IMR-90 (cell line): ENCODE data around the gene IGF2BP1. TPM values are rescaled to one million over a fixed set of nuclear protein-coding genes. Genes with fewer than 3 reads are reported as not detected.
A peak's percentile ranks its signal among the peaks of the same experiment; 100 is the strongest.

Source experiments
- ATAC-seq: fragments of 200-7000 bp; cut with Tn5 transposase; 2 replicates; pipeline ENCODE4 v1.9.1; 2020; ENCODE audit warnings: low read depth, mild to moderate bottlenecking, moderate library complexity
- BruUV-seq: library from RNA; stranded (reverse); fragments of 400-500 nt; replicated peaks from 2 replicates; lab custom pipeline; 2021; lab: Mats Ljungman, UMichigan
- CTCF ChIA-PET: fragments of 300-600 bp; formaldehyde crosslinking; extraction: SDS; loops from one replicate; lab custom pipeline; 2021; ENCODE audit warnings: antibody characterized with exemption; lab: Yijun Ruan, JAX
- POLR2A ChIA-PET: fragments of 300-600 bp; sonication (Branson Sonifier 250); formaldehyde crosslinking; loops from one replicate; lab custom pipeline; 2022; ENCODE audit warnings: antibody characterized with exemption; ENCODE audit not compliant: unreplicated experiment; lab: Charles Lee
- DNase-seq: peaks from one replicate; pipeline ENCODE4 v3.0.0; 2013
- H2AFZ ChIP-seq: replicated peaks from 2 replicates; pipeline ENCODE3; 2013; ENCODE audit warnings: low read length, mild to moderate bottlenecking; ENCODE audit not compliant: poor library complexity
- H2AK5ac ChIP-seq: 2 replicates; pipeline ENCODE4 v1.6.1; 2013; ENCODE audit warnings: low read depth, low read length, inconsistent platforms
- H2AK9ac ChIP-seq: replicated peaks from 2 replicates; pipeline ENCODE3; 2013; ENCODE audit warnings: mild to moderate bottlenecking, low read depth, low read length, moderate library complexity; ENCODE audit not compliant: poor library complexity
- H2BK120ac ChIP-seq: 2 replicates; pipeline ENCODE4 v1.6.1; 2013; ENCODE audit warnings: low read depth, low read length, inconsistent platforms
- H2BK15ac ChIP-seq: 3 replicates; pipeline ENCODE4 v1.6.1; 2013; ENCODE audit warnings: low read depth, low read length, inconsistent platforms
- H2BK20ac ChIP-seq: 2 replicates; pipeline ENCODE4 v1.6.1; 2013; ENCODE audit warnings: low read depth, mild to moderate bottlenecking, inconsistent platforms, low read length, moderate library complexity
- H2BK5ac ChIP-seq: 2 replicates; pipeline ENCODE4 v1.6.1; 2013; ENCODE audit warnings: mild to moderate bottlenecking, low read depth, low read length, inconsistent platforms; ENCODE audit not compliant: poor library complexity, severe bottlenecking
- H3K14ac ChIP-seq: replicated peaks from 2 replicates; pipeline ENCODE4 v1.6.1; 2013; ENCODE audit warnings: low read depth, low read length, inconsistent platforms
- H3K18ac ChIP-seq: 2 replicates; pipeline ENCODE4 v1.6.1; 2013; ENCODE audit warnings: low read depth, low read length, control low read depth
- H3K23ac ChIP-seq: 2 replicates; pipeline ENCODE4 v1.6.1; 2013; ENCODE audit warnings: low read depth, low read length, inconsistent platforms
- H3K27ac ChIP-seq: 2 replicates; pipeline ENCODE4 v1.5.1; 2013; ENCODE audit warnings: mild to moderate bottlenecking, control low read depth, low read length; ENCODE audit not compliant: insufficient read depth
- H3K27me3 ChIP-seq: 2 replicates; pipeline ENCODE4 v1.6.1; 2013; ENCODE audit warnings: low read length; ENCODE audit not compliant: control insufficient read depth, insufficient read depth
- H3K36me3 ChIP-seq: 2 replicates; pipeline ENCODE4 v1.6.1; 2013; ENCODE audit warnings: low read length, mixed read lengths; ENCODE audit not compliant: control insufficient read depth, insufficient read depth
- H3K4ac ChIP-seq: 2 replicates; pipeline ENCODE4 v1.6.1; 2013; ENCODE audit warnings: low read depth, low read length, inconsistent platforms
- H3K4me1 ChIP-seq: 2 replicates; pipeline ENCODE4 v1.6.1; 2013; ENCODE audit warnings: low read length, mixed read lengths; ENCODE audit not compliant: control insufficient read depth, insufficient read depth
- H3K4me2 ChIP-seq: 2 replicates; pipeline ENCODE4 v1.6.1; 2013; ENCODE audit warnings: low read depth, mild to moderate bottlenecking, control low read depth, low read length, moderate library complexity
- H3K4me3 ChIP-seq: 2 replicates; pipeline ENCODE4 v1.5.1; 2013; ENCODE audit warnings: low read depth, mild to moderate bottlenecking, control low read depth, low read length, moderate library complexity; ENCODE audit not compliant: insufficient read depth
- H3K56ac ChIP-seq: 2 replicates; pipeline ENCODE4 v1.6.1; 2013; ENCODE audit warnings: low read length, inconsistent platforms; ENCODE audit not compliant: insufficient read depth; ENCODE audit errors: extremely low read depth
- H3K79me1 ChIP-seq, 2 experiments: 2 replicates each; pipeline ENCODE4 v1.6.1; 2013; ENCODE audit warnings: low read length in 2 of 2, inconsistent platforms in 1 of 2, low read depth in 1 of 2
- H3K9ac ChIP-seq: 2 replicates; pipeline ENCODE4 v1.6.1; 2013; ENCODE audit warnings: low read depth, low read length, control low read depth
- H3K9me1 ChIP-seq: 2 replicates; pipeline ENCODE4 v1.6.1; 2013; ENCODE audit warnings: low read length, inconsistent platforms; ENCODE audit not compliant: insufficient read depth
- H3K9me3 ChIP-seq: 2 replicates; pipeline ENCODE4 v1.6.1; 2013; ENCODE audit warnings: low read length; ENCODE audit not compliant: control insufficient read depth, insufficient read depth
- H4K20me1 ChIP-seq: 2 replicates; pipeline ENCODE4 v1.6.1; 2013; ENCODE audit warnings: low read length, inconsistent platforms; ENCODE audit not compliant: insufficient read depth
- H4K5ac ChIP-seq: 2 replicates; pipeline ENCODE4 v1.6.1; 2013; ENCODE audit warnings: mild to moderate bottlenecking, low read depth, low read length, control low read depth
- H4K8ac ChIP-seq, 2 experiments: 2 replicates each; pipeline ENCODE4 v1.6.1; 2013; ENCODE audit warnings: low read depth in 2 of 2, low read length in 2 of 2, control low read depth in 1 of 2, inconsistent platforms in 1 of 2
- H4K91ac ChIP-seq: 2 replicates; pipeline ENCODE4 v1.6.1; 2013; ENCODE audit warnings: low read depth, low read length, inconsistent platforms; ENCODE audit not compliant: insufficient read depth
- BHLHE40 ChIP-seq: fragments of 150-350 bp; IDR thresholded peaks from 2 replicates; pipeline ENCODE4 v1.6.1; 2016; ENCODE audit warnings: mild to moderate bottlenecking, low read depth, low read length
- CEBPB ChIP-seq: IDR thresholded peaks from 2 replicates; pipeline ENCODE4 v1.6.1; 2012; ENCODE audit warnings: low read depth, low read length, improper control_type of control experiment
- CHD1 ChIP-seq: IDR thresholded peaks from 2 replicates; pipeline ENCODE4 v1.6.1; 2012; ENCODE audit warnings: low read depth, low read length, improper control_type of control experiment
- CTCF ChIP-seq: conservative IDR thresholded peaks from 2 replicates; pipeline ENCODE4 v1.5.1; 2012; ENCODE audit warnings: mild to moderate bottlenecking, low read depth, low read length, improper control_type of control experiment
- ELK1 ChIP-seq: fragments of 150-350 bp; IDR thresholded peaks from 2 replicates; pipeline ENCODE4 v1.6.1; 2016; ENCODE audit warnings: low read depth, mild to moderate bottlenecking, low read length, moderate library complexity, borderline replicate concordance
- FOS ChIP-seq: fragments of 150-350 bp; IDR thresholded peaks from 2 replicates; pipeline ENCODE4 v1.6.1; 2016; ENCODE audit warnings: low read depth, low read length
- MAFK ChIP-seq: IDR thresholded peaks from 2 replicates; pipeline ENCODE4 v1.6.1; 2012; ENCODE audit warnings: low read depth, low read length, improper control_type of control experiment
- MAZ ChIP-seq: IDR thresholded peaks from 2 replicates; pipeline ENCODE4 v1.6.1; 2012; ENCODE audit warnings: low read depth, mild to moderate bottlenecking, low read length, improper control_type of control experiment, moderate library complexity, borderline replicate concordance
- MXI1 ChIP-seq: IDR thresholded peaks from 2 replicates; pipeline ENCODE4 v1.6.1; 2012; ENCODE audit warnings: low read depth, mild to moderate bottlenecking, low read length, moderate library complexity, borderline replicate concordance
- NFE2L2 ChIP-seq: fragments of 150-350 bp; IDR thresholded peaks from 2 replicates; pipeline ENCODE4 v1.6.1; 2016; ENCODE audit warnings: low read depth, mild to moderate bottlenecking, low read length
- POLR2A ChIP-seq: IDR thresholded peaks from 2 replicates; pipeline ENCODE4 v1.6.1; 2012; ENCODE audit warnings: mild to moderate bottlenecking, low read depth, low read length
- RAD21 ChIP-seq: IDR thresholded peaks from 2 replicates; pipeline ENCODE4 v1.6.1; 2012; ENCODE audit warnings: low read length, improper control_type of control experiment
- RCOR1 ChIP-seq: IDR thresholded peaks from 2 replicates; pipeline ENCODE4 v1.6.1; 2012; ENCODE audit warnings: mild to moderate bottlenecking, low read length, improper control_type of control experiment; ENCODE audit not compliant: insufficient replicate concordance
- RFX5 ChIP-seq: IDR thresholded peaks from 2 replicates; pipeline ENCODE4 v1.8.0; 2012; ENCODE audit warnings: low read depth, mild to moderate bottlenecking, low read length, moderate library complexity
- SMC3 ChIP-seq: fragments of 150-350 bp; IDR thresholded peaks from 2 replicates; pipeline ENCODE4 v1.6.1; 2016; ENCODE audit warnings: low read depth, mild to moderate bottlenecking, antibody characterized with exemption, low read length, moderate library complexity
- WGBS, 2 experiments: methylation state at CpG; one replicate each; pipeline versions ENCODE4 v1.1.5 to v1.1.7; 2013; ENCODE audit warnings: missing lambda C conversion rate in 2 of 2; ENCODE audit not compliant: insufficient read length in 1 of 2; ENCODE audit errors: extremely low coverage in 2 of 2; 5-methylcytosine and 5-hydroxymethylcytosine counted together
- dilution Hi-C: fragments of 300-500 bp; cut with HindIII; formaldehyde crosslinking; loops from one replicate; pipeline ENCODE4 v1.14.3; 2018; ENCODE audit warnings: low sequenced_read_pairs; ENCODE audit not compliant: unreplicated experiment
- in situ Hi-C: fragments of 300-500 bp; cut with MboI; formaldehyde crosslinking; loops from 3 replicates; pipeline ENCODE4 v1.14.3; 2019; ENCODE audit warnings: low sequenced_read_pairs, inconsistent platforms, mixed read lengths
- intact Hi-C: fragments of 100-400 bp; cut with micrococcal nuclease; formaldehyde crosslinking; loops from 2 replicates; pipeline ENCODE4 v1.10.0; 2022
- polyA plus RNA-seq, 3 experiments: library from polyadenylated mRNA; depleted of rRNA; stranded (reverse); fragments of >200 nt; gene quantifications; 2 replicates each; pipeline ENCODE4 v1.2.3, GENCODE V29; 2012; ENCODE audit warnings: low replicate concordance in 1 of 3
- total RNA-seq: library from RNA; depleted of rRNA; stranded (reverse); fragments of >200 nt; gene quantifications from 2 replicates; pipeline ENCODE4 v1.2.3, GENCODE V29; 2012

The IGF2BP1 gene
- total and polyA plus RNA-seq, 2 of the 4 experiments (the other 2 are of a cell fraction) = 10.2 to 13.1 TPM

GRCh38 chr17:48961516-48962233 is 35.5 kb upstream of the IGF2BP1 start:
- Histone ChIP-seq H3K56ac (0 out of 2 replicates have a peak overlapping the region, but pooled peaks have one; percentile 32), H4K5ac (peak overlapping the region; percentile 83), H2BK5ac (peak overlapping the region; percentile 62), H2AK9ac (peak overlapping the region; percentile 78), H3K4ac (peak overlapping the region; percentile 82), H3K36me3 (no peaks in the 10 kb centered on the region), H2BK15ac (peak overlapping the region; percentile 90; the same call in 2 of the 3 replicates), H3K4me1 (peaks cover 17% of the 10 kb centered on the region), H2AFZ (peak overlapping the region; percentile 90), H3K4me3 (no peak overlapping the region), H3K9me3 (no peaks in the 10 kb centered on the region), H4K91ac (peak overlapping the region; percentile 55), H4K20me1 (no peaks in the 10 kb centered on the region), H3K9ac (peak overlapping the region; percentile 24), H3K23ac (peak overlapping the region; percentile 66), H3K4me2 (peak overlapping the region; percentile 34), H3K27me3 (no peaks in the 10 kb centered on the region), H2BK20ac (peak overlapping the region; percentile 84), H3K79me1 (0 out of 4 replicates have a peak, but pooled peaks cover 0 to 8% of the 10 kb centered on the region in 2 experiments), H2AK5ac (peak overlapping the region; percentile 87), H3K18ac (peak overlapping the region; percentile 77), H4K8ac (peak overlapping the region; percentile 87 to 88), H2BK120ac (peak overlapping the region; percentile 89), H3K9me1 (peaks cover 12% of the 10 kb centered on the region), H3K14ac (peak overlapping the region; percentile 84), H3K27ac (peak overlapping the region; percentile 29; the same call in 1 of the 2 replicates)
- ChIA-PET POLR2A (no interaction called here), CTCF (interaction anchor here (0.7 to 1.1 kb wide), 2 partner anchors 71 to 74 kb away, joined by 3 read pairs; no protein-coding TSS in a partner anchor)
- BruUV-seq = no TSS peak
- 71% methylated on average over 1 of the region's 10 CpGs; no CpG with 5 or more reads in 1 of the 2 experiments for WGBS, 2 experiments
- intact Hi-C loops (no loop called here), dilution Hi-C loops (no loop called here), in situ Hi-C loops (no loop called here)
- DNase-seq (peak; percentile 63), ATAC-seq (peak; percentile 98)
- no peak for TF ChIP-seq CTCF
- TF ChIP-seq BHLHE40 = no peak
- TF ChIP-seq MAFK = no peak
- TF ChIP-seq MXI1 = no peak
- TF ChIP-seq CHD1 = no peak
- peak; percentile 64; the same call in 1 of the 2 replicates for TF ChIP-seq MAZ
- TF ChIP-seq CEBPB = no peak
- TF ChIP-seq SMC3 = peak; percentile 9; the same call in 1 of the 2 replicates
- no peak for TF ChIP-seq ELK1
- TF ChIP-seq RFX5 = no peak
- no peak for TF ChIP-seq RCOR1
- TF ChIP-seq POLR2A = no peak
- TF ChIP-seq RAD21 = no peak
- TF ChIP-seq FOS = no peak
- TF ChIP-seq NFE2L2 = no peak
